GM06990 (cell line): ENCODE measurements around the gene SPSB4.
"Not testable (repeated sequence)": the region's sequence is repeated elsewhere in the genome, so short reads cannot be mapped to it uniquely, and the experiment has no call there.

Experiments used
- DNase-seq: peaks from one replicate; pipeline ENCODE4 v3.0.0-alpha.2; 2011; ENCODE audit not compliant: insufficient read length; ENCODE audit errors: extremely low read depth
- H3K27me3 ChIP-seq: replicated peaks from 2 replicates; pipeline ENCODE4 v1.6.0; 2011; ENCODE audit warnings: low read length; ENCODE audit not compliant: control insufficient read depth, insufficient read depth
- H3K36me3 ChIP-seq: 2 replicates; pipeline ENCODE4 v1.5.1; 2011; ENCODE audit warnings: low read length; ENCODE audit not compliant: control insufficient read depth, insufficient read depth
- H3K4me3 ChIP-seq: replicated peaks from 2 replicates; pipeline ENCODE4 v1.5.1; 2011; ENCODE audit warnings: low read depth, mild to moderate bottlenecking, control low read depth, low read length
- TF ChIP-seq, protein P1 (sequence below): IDR thresholded peaks from 2 replicates; pipeline ENCODE4 v1.5.1; 2011; ENCODE audit warnings: low read length, control low read depth, mild to moderate bottlenecking, inconsistent platforms; ENCODE audit not compliant: insufficient read depth, poor library complexity, severe bottlenecking

The SPSB4 gene

GRCh38 chr3:141110322-141110721 lies 59.2 kb downstream of the SPSB4 start:
- H3K36me3 ChIP-seq, result no peaks in the 10 kb centered on the region
- TF ChIP-seq, protein P1, sequence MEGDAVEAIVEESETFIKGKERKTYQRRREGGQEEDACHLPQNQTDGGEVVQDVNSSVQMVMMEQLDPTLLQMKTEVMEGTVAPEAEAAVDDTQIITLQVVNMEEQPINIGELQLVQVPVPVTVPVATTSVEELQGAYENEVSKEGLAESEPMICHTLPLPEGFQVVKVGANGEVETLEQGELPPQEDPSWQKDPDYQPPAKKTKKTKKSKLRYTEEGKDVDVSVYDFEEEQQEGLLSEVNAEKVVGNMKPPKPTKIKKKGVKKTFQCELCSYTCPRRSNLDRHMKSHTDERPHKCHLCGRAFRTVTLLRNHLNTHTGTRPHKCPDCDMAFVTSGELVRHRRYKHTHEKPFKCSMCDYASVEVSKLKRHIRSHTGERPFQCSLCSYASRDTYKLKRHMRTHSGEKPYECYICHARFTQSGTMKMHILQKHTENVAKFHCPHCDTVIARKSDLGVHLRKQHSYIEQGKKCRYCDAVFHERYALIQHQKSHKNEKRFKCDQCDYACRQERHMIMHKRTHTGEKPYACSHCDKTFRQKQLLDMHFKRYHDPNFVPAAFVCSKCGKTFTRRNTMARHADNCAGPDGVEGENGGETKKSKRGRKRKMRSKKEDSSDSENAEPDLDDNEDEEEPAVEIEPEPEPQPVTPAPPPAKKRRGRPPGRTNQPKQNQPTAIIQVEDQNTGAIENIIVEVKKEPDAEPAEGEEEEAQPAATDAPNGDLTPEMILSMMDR, result no peak
- H3K27me3 ChIP-seq, result no peaks in the 10 kb centered on the region
- DNase-seq, result no peak
- no peak overlapping the region for H3K4me3 ChIP-seq

- no peak for DNase-seq
- TF ChIP-seq, protein P1, result no peak
- H3K36me3 ChIP-seq, result no peaks in the 10 kb centered on the region
Observed at GRCh38 chr3:141111364-141112155, 60.4 kb downstream of the SPSB4 start.

DNA sequence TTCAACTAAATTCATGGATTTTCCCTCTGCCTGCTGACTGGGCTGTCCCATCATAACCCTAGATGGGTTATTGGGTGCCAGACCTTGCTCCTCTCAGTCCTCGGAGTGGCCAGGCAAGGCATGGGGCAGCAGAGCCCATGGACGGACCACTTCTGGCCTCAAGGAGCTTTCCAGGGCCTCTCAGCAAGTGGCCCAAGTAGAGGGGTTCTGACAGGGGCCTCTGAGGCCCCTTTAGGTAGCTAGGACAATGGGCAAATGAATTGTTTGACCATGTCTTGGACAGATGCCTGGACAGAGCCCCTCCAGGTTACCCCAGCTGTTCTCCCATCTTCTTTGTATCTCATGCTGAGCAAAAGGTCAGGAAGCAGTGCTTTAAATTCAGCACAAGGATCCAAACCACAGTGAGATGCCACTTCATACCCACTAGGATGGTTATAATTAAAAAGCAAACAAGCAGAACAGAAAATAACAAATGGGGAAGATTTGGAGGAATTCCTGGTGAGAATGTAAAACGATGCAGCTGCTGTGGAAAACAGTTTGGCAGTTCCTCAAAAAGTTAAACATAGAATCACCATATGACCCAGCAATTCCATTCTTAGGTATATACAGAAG lies 61.6 kb downstream of the SPSB4 start:
- H3K4me3 ChIP-seq, result no peak overlapping the region
- TF ChIP-seq, protein P1, result no peak
- no peaks in the 10 kb centered on the region for H3K36me3 ChIP-seq
- no peak for DNase-seq
- H3K27me3 ChIP-seq, result no peaks in the 10 kb centered on the region

More at GRCh38 chr3:141111364-141112155, 60.4 kb downstream of the SPSB4 start:
- no peak overlapping the region for H3K4me3 ChIP-seq
- no peaks in the 10 kb centered on the region for H3K27me3 ChIP-seq

DNA sequence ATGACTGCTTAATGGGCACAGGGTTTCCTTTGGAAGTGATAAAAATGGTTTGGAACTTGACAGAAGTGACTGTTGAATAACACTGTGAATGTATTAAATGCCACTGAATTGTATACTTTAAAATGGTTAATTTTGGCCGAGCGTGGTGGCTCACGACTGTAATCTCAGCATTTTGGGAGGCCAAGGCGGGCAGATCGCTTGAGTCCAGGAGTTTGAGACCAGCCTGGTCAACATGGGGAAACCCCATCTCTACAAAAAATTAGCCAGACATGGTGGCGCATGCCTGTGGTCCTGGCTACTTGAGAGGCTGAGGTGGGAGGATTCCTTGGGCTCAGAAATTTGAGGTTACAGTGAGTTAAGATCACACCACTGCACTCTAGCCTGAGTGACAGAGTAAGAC lies 62.5 kb downstream of the SPSB4 start:
- DNase-seq, H3K36me3 ChIP-seq: not testable (repeated sequence)

GRCh38 chr3:141114179-141114745 lies 63.1 kb downstream of the SPSB4 start:
- TF ChIP-seq, protein P1, result no peak
- no peak for DNase-seq
- Histone ChIP-seq H3K4me3 (no peak overlapping the region), H3K27me3 (no peaks in the 10 kb centered on the region), H3K36me3 (no peaks in the 10 kb centered on the region)

More for the DNA sequence above, 62.5 kb downstream of the SPSB4 start:
- not testable (repeated sequence) for H3K27me3 ChIP-seq, H3K4me3 ChIP-seq

DNA sequence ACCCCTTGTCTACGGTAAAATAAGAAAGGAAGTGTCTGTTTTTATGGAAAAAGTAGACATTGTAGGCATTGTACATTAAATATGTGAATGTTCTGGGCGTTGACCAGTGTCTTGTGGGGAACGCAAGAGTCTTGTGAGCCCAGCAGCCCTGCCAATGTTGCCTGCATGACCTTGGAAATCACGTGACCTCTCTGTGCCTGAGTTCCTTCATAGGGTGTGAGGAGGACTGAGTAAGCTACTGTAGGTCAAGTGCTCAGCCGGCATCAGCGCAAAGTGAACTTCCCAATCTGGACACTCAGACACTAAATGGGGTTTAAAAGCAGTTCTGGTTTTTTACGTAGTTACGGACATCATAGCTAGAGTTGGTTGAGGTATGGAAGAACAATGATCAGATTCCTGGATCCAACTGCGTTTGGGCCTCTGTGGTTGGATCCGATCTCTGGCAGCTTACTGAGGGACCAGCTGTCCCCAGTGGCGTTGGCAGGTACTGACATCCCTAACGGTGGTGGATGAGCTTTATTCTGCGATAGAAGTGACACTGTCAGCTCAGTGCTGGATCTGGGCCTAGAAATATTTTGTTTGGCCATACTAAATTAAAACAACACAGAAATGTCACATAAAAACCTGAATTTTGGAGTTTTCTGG lies 63.8 kb downstream of the SPSB4 start:
- DNase-seq, result no peak
- H3K27me3 ChIP-seq, result no peaks in the 10 kb centered on the region
- no peaks in the 10 kb centered on the region for H3K36me3 ChIP-seq
- H3K4me3 ChIP-seq, result no peak overlapping the region
- TF ChIP-seq, protein P1, result peak; percentile 21
